HG02678 (cell line): ENCODE data around the gene COPS6.

Source experiments
- ATAC-seq: cut with Tn5 transposase; IDR thresholded peaks from one replicate; pipeline ENCODE4 v1.9.1; 2021; ENCODE audit warnings: mild to moderate bottlenecking, moderate library complexity; ENCODE audit not compliant: unreplicated experiment

COPS6 gene

DNA sequence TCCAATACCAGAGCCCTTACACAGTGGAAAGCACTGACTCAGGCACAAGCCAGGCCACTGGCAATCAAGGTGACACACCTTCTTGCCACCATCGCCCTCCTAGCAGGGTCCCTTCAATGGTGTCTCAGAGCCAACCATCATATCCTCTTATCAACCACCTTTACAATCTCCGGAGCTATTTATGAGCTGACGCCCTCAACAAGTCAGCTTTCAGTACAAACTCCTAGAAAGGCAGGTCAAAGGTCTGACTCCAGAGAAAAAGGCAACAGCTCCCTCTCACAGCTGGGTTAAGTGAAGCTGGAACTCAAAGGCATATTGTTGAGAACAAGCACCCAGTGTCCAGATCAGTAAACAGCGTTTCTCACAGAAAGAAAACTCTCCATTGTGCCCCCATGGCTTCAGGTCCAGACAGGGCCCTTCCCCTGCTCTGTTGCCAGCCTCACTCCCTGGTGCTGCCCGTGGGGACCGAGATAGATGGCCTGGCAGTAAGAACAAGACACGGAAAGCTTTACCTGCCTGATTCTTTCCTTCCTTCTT, 9.7 kb upstream of the COPS6 start:
- ATAC-seq = no peak

DNA sequence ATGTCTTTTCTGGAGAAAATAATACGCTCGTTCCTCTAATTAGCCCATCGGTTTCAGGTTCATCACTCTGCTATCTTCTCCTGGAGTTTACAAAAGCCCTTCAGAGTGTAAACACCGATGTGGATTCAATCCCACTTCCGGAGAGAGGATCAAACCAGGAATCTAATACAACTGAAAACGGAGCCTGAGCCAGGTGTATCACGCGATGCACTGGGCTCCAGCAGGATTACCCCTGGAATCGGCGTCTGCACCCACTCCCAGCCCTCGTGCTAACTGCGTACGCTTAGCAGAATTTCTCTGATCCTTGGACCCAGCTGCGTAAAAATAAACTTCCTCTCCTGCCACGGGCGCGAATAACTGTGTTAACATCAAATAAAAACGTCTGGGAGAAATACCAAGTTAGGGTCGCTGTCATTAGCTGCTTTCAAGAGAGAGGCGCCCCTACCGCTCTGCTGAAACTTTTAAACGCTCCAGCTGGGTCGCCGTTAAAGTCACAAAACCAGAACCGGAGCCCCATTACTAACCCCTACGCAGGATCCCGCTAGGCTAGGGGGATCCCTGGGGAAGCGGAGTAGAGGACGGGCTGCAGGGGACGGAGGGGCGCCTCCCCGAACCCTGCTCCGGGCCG, 7.7 kb upstream of the COPS6 start:
- no peak for ATAC-seq

DNA sequence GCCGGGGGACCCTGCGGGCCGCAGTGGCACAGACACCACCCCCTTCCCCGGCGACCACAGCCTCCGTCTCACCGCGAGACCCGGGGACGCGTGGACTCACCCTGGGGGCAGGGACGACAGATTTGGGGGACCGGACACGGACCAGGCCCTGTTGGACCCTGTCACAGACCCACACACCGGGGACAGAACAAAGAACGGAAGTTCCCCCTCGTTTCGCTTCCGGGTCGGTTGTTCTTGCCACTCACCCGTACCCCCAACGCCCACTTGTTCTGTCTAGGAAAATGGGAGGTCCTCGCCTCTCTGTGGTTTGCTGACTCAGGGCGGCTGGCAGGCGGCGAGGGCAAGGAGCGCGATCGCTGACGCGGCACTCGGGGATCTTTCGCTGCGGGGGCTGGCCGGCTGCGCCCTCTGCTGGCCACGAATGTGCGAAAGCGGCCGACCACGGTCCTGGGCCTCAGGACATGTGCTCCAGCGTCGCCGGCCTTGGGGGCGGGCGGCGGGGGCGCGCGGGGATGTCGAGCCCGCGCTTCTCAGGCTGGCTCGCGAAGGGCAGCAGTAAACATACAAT, 7.2 kb upstream of the COPS6 start, which contains the start of gene ZNF3:
Gene ZNF3 (minus strand): TSS at position 189 of the 568 bp plus-strand sequence. CDS start 4,366 bp downstream, outside the sequence.
- ATAC-seq = peak; percentile 85

DNA sequence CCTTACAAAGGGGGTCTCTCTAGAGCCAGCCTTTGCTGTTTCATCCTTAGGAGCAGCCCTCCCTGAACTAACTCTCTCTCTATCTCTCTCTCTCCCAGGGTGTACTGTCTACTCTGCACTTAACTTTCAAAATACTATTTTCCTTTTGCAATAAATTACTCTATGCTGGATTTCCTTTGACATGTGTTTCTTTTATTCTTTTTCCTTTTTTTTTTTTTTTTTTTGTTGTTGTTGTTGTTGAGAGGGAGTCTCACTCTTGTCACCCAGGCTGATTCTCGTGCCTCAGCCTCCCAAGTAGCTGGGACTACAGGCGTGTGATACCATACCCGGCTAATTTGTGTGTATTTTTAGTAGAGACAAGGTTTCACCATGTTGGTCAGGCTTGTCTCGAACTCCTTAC, 5.8 kb upstream of the COPS6 start:
- ATAC-seq = no peak

DNA sequence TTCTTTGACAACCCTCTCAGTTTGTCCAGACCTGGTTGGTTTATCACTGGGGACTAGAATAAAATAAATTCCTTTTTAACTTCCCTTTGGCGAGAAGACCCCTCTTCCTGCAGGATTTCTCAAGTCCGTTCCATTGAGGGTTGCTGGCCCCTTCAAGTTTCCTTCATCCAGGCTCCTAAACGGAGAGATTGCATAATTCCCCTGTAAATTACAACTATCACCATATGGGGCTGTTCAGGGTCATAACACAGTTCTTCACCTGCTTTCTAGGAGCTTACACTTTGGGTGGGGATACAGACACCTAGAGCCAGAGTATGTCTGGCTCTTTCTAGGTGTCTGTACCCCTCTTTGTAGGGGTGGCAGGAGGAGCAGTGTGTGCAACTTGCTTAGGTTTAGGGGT, 3.3 kb upstream of the COPS6 start:
- no peak for ATAC-seq

DNA sequence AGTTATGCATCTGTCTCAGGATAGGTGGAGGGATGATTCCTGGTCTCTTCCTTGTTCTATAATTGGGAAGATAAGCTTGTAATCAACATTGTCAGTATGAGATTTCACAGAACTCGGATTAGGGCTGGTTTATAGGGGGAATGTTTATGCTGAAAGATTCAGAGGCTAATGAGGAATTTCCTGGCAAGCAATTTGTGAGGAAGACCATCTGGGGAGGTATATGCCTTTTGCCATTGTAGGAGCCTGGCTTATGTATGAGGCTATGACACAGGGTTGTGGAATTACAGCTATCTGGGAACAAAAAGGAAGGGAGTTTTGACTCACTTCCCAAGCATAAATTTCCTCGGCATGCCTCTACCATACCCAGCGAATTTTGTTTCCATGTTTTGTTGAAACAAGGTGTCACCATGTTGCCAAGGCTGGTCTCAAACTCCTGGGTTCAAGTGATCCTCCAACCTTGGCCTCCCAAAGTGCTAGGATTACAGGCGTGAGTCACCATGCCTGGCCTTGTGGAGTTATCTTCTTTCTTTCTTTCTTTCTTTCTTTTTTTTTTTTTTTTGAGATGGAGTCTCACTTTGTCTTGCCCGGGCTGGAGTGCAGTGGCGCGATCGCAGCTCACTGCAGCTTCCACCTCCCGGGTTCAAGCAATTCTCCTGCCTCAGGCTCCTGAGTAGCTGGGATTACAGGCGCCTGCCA, 1.6 kb upstream of the COPS6 start:
- ATAC-seq = no peak

DNA sequence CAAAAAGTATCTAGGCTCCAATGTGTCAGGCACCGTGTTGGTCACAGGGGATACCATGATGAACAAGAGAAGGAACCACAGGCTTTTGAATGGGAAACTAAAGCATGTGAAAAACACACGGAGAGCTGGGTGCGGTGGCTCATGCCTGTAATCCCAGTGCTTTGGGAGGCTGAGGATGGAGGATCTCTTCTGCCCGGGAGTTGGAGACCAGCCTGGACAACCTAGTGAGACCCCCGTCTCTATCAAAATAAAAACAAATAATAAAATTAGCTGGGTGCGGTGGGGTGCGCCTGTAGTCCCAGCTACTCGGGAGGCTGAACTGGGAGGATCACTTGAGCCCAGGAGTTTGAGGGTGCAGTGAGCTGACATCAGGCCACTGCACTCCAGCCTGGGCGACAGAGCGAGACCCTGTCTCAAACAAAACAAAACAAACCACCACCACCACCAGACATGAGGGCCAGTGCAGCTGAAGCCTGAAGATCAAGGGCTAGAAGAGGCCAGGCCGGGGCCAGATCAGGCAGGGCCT, 611 bp upstream of the COPS6 start:
- peak; percentile 14 for ATAC-seq

DNA sequence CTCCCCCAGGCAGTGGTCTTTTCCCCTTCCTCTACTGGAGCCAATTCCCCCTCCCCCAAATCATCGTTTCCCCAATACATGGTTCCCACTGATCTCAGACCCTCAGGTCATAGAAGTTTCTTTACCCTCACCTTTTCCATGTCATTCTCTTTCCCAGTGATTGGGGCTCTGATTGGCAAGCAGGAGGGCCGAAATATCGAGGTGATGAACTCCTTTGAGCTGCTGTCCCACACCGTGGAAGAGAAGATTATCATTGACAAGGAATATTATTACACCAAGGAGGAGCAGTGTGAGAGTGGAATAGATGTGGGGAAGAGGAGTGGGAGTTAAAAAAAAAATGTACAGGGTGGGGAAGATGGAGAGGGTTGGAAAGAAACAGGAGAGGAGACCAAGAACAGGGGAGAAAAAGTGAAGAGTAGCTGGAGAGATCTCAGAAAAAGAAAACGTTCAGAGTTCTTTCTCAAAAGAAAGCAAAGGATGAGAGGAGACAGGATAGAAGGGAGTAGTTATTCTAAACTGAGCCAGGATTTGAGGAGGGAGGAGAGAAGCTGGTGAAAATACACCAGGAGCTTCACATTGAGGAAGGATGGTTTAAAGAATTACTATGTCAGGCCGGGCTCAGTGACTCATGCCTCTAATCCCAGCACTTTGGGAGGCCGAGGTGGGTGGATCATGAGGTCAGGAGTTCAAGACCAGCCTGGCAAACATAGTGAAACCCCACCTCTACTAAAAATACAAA, 858 bp downstream of the COPS6 start:
- ATAC-seq = no peak

DNA sequence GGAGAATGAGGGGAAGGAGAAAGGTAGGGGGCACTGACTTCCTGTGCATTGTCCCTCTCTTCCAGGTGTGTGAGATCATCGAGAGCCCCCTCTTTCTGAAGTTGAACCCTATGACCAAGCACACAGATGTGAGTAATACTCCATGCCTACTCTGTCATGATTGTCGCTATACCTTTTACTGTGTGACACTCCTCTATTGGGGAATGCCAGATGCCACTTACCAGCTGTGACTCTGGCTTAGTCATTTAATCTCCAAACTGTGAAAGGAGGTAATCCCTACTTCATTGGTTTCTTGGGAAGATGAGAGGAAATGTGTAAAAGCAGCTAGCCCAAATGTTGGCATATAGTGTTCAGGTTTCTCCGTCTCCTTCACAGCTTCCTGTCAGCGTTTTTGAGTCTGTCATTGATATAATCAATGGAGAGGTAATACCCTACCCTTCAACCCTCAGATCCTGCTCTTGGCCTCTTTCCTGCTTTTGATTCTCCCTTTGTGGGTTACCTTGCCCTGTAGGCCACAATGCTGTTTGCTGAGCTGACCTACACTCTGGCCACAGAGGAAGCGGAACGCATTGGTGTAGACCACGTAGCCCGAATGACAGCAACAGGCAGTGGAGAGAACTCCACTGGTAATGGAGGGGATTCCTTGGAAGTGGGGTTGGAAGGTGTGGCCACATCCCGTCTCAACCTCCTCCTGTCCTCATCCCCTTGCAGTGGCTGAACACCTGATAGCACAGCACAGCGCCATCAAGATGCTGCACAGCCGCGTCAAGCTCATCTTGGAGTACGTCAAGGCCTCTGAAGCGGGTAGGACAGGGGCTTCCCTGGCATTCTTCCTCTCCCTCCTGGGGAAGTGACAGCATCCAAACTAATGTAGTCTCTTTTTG, 2.0 kb downstream of the COPS6 start:
- no peak for ATAC-seq

DNA sequence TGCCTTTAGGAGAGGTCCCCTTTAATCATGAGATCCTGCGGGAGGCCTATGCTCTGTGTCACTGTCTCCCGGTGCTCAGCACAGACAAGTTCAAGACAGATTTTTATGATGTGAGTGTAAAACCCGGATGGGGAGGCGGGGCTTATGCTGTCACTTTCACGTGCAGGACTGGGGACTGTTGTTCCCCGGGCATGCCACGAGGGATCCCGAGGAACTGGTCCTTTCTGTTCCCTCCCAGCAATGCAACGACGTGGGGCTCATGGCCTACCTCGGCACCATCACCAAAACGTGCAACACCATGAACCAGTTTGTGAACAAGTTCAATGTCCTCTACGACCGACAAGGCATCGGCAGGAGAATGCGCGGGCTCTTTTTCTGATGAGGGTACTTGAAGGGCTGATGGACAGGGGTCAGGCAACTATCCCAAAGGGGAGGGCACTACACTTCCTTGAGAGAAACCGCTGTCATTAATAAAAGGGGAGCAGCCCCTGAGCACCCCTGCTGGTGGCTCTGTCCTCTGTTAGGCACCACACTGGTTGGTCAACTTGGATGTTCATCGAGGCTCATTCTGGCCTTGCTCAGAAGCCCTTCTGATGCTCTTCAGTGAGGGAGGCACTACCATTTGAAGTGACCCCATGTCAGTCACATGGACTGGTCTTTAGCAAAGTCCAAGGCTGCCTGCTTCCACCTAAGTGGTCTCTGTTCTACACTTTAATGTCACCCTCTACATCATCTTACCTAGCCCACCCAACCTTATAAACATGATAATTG, 2.8 kb downstream of the COPS6 start:
- ATAC-seq = no peak

DNA sequence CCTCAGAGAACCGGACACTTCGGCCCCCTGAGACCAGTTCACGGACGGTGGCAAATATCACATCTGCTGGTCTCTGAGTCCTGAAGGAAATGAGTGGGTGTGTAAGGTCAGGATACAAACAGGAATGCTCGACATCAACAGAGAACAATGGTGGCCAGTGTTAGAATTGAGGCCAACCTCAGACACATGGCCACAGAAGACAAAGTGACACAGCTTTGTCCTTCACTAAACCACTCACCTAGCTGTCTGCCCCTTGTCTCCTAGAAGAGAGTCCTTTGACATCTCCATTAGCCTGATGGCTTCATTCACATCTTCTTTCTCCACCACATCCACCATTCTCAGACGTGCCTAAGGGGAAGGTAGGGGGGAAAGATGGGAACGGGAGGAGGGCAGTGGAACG, 4.3 kb downstream of the COPS6 start:
- no peak for ATAC-seq

DNA sequence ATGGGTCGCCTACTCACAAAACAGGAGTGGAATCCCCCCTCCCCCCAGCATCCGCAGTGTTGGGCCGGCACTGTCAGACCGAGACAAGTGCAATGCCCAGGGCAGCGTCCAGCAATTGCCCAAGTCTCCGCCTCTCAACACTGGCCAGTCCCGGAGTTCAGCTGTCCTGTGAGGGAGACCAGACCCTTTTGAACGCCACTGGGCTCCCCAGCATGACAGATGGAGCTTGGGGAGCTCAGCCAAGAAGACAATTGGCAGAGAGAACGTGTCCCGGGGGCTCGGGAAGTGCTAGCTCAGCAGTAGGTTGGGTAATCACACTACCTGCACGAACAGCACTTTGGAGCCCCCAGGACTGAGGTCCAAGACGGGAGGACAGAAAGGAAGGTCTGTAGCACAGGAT, 4.7 kb downstream of the COPS6 start:
- ATAC-seq = no peak

DNA sequence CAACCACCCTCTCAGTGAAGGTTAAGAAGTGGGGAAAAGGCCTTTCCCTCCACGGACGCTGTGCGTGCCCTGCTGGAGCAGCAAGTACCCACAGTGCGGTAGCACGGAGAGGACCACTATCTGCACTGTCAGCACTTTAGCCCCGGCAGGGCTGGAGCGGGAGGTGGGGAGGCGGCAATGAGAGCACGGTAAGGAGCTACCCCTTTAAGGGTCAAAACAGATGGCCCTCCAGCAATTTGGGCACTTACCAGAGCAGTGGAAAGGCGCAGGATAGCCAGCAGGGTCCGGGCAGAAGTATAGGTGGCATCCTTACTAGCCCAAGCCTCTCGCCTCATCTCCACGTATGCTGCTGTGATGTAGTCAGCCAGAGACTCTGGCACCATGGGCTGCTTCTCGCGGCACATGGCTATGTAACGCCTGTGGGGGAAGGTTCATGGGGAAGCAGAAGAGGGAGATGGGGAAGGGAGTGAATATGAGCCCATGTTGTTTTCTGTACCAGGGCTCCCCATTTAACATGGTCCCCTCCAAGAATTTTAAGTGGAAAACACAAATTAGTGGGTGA, 5.2 kb downstream of the COPS6 start:
- no peak for ATAC-seq

DNA sequence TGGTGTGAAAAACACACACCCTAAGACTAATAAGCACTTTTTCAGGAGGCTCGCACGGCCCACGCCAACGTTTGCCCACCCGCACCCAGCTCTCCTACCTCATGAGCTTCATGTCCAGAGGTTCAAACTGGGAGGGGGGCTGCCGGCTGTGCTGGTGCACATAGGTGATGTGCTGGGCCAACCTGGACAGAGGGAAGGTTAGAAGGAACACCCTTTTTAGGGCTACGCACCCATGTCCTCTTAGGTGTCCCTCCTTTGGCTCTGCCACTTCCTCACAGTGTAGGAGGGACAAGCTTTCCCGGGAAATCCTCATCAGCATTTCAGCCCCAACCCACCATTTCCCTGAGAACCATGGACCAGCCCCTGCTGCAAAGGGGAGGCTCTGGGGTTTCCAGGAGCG, 6.5 kb downstream of the COPS6 start:
- ATAC-seq = no peak

DNA sequence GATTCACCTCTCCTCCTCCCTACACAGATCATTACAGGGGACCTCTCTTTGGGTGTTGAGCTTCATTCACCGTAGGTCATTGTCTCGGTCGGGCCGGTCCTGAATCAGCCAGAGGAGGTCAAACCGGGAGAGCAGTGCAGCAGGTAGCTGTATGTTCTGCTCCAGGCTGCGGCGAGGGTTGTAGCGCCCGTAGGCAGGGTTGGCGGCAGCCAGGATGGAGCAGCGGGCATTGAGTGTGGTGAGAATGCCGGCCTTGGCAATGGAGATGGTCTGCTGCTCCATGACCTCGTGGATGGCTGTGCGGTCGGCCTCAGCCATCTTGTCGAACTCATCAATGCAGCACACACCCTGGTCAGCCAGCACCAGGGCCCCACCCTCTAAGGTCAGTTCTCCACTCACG, 6.9 kb downstream of the COPS6 start:
- ATAC-seq = no peak

DNA sequence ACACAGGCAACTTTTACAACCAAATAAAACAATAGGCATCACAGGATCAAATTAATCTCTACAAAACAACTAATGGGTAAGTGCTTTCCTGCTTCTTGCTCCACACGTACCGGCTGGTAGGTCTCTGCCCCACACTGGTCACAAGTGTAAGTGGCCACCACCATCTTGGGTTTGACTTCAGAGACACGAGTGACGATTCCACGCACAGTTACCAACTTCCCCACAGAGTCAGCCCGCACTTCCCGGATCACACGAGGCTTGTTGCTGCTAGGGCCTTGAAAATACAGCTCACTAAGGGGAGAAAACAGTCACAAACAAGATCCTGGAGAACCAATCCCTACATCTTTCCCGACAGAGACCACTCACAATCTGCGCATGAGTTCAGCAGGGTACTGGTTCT, 10.1 kb downstream of the COPS6 start:
- no peak for ATAC-seq

DNA sequence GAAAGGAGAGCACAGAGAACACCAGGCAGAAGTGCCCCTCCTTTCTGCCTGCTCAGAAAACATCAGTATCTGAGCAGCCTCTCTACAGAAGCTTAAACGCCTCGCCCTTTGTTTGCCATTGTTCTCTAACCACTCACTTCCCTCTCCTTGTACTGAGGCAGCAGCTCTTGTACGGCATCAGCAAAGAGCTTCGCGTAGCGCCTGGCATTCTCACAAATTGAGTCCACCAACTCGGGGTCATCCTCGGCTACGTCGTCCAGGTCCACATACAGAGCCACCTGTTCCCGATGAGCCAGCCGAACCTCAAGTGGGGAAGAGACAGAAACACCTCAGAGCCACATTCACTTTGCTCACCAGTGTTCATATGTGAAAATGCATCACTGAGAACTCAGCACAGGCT, 10.7 kb downstream of the COPS6 start:
- ATAC-seq = no peak

DNA sequence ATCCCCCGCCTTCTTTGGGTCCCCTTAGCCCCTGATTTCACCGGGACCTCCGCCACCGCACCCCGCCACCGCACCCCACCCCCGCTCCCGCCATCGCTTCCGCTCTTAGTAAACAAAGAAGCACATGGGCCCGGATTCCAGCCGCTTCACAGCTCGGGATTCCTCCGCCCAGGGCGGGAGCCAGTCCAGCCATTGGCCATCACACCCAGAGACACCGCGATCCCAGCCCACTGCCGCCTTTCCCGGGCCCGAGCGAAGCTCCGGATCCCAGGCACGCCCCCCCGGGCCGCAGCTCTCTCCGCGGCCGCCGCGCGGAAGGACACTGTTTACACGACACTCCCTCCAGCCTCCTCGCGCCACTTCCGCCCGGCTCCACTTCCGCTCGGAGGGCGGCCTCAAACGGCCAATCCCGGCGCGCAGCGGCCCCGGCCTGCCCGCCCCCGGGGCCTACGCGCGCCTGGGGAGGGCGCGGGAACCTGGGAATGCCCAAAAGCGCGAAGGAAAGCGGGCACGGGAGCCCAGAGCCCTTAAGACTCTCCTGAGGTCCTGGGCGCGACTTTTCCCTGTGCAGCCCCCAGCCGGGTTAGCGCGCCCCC, 11.7 kb downstream of the COPS6 start:
- peak; percentile 64 for ATAC-seq
